IMR-90 (cell line): ENCODE results near the gene ZEB2. TPM values are rescaled to one million over a fixed set of nuclear protein-coding genes. Genes with fewer than 3 reads are reported as not detected.

Experiments used
- ATAC-seq: fragments of 200-7000 bp; cut with Tn5 transposase; 2 replicates; pipeline ENCODE4 v1.9.1; 2020; ENCODE audit warnings: low read depth, mild to moderate bottlenecking, moderate library complexity
- BruUV-seq: library from RNA; stranded (reverse); fragments of 400-500 nt; replicated peaks from 2 replicates; lab custom pipeline; 2021; lab: Mats Ljungman, UMichigan
- CTCF ChIA-PET: fragments of 300-600 bp; formaldehyde crosslinking; extraction: SDS; loops from one replicate; lab custom pipeline; 2021; ENCODE audit warnings: antibody characterized with exemption; lab: Yijun Ruan, JAX
- POLR2A ChIA-PET: fragments of 300-600 bp; sonication (Branson Sonifier 250); formaldehyde crosslinking; loops from one replicate; lab custom pipeline; 2022; ENCODE audit warnings: antibody characterized with exemption; ENCODE audit not compliant: unreplicated experiment; lab: Charles Lee
- DNase-seq: peaks from one replicate; pipeline ENCODE4 v3.0.0; 2013
- H2AFZ ChIP-seq: replicated peaks from 2 replicates; pipeline ENCODE3; 2013; ENCODE audit warnings: low read length, mild to moderate bottlenecking; ENCODE audit not compliant: poor library complexity
- H2AK5ac ChIP-seq: 2 replicates; pipeline ENCODE4 v1.6.1; 2013; ENCODE audit warnings: low read depth, low read length, inconsistent platforms
- H2AK9ac ChIP-seq: replicated peaks from 2 replicates; pipeline ENCODE3; 2013; ENCODE audit warnings: mild to moderate bottlenecking, low read depth, low read length, moderate library complexity; ENCODE audit not compliant: poor library complexity
- H2BK120ac ChIP-seq: 2 replicates; pipeline ENCODE4 v1.6.1; 2013; ENCODE audit warnings: low read depth, low read length, inconsistent platforms
- H2BK15ac ChIP-seq: 3 replicates; pipeline ENCODE4 v1.6.1; 2013; ENCODE audit warnings: low read depth, low read length, inconsistent platforms
- H2BK20ac ChIP-seq: 2 replicates; pipeline ENCODE4 v1.6.1; 2013; ENCODE audit warnings: low read depth, mild to moderate bottlenecking, inconsistent platforms, low read length, moderate library complexity
- H2BK5ac ChIP-seq: 2 replicates; pipeline ENCODE4 v1.6.1; 2013; ENCODE audit warnings: mild to moderate bottlenecking, low read depth, low read length, inconsistent platforms; ENCODE audit not compliant: poor library complexity, severe bottlenecking
- H3K14ac ChIP-seq: replicated peaks from 2 replicates; pipeline ENCODE4 v1.6.1; 2013; ENCODE audit warnings: low read depth, low read length, inconsistent platforms
- H3K18ac ChIP-seq: 2 replicates; pipeline ENCODE4 v1.6.1; 2013; ENCODE audit warnings: low read depth, low read length, control low read depth
- H3K23ac ChIP-seq: 2 replicates; pipeline ENCODE4 v1.6.1; 2013; ENCODE audit warnings: low read depth, low read length, inconsistent platforms
- H3K27ac ChIP-seq: 2 replicates; pipeline ENCODE4 v1.5.1; 2013; ENCODE audit warnings: mild to moderate bottlenecking, control low read depth, low read length; ENCODE audit not compliant: insufficient read depth
- H3K27me3 ChIP-seq: 2 replicates; pipeline ENCODE4 v1.6.1; 2013; ENCODE audit warnings: low read length; ENCODE audit not compliant: control insufficient read depth, insufficient read depth
- H3K36me3 ChIP-seq: 2 replicates; pipeline ENCODE4 v1.6.1; 2013; ENCODE audit warnings: low read length, mixed read lengths; ENCODE audit not compliant: control insufficient read depth, insufficient read depth
- H3K4ac ChIP-seq: 2 replicates; pipeline ENCODE4 v1.6.1; 2013; ENCODE audit warnings: low read depth, low read length, inconsistent platforms
- H3K4me1 ChIP-seq: 2 replicates; pipeline ENCODE4 v1.6.1; 2013; ENCODE audit warnings: low read length, mixed read lengths; ENCODE audit not compliant: control insufficient read depth, insufficient read depth
- H3K4me2 ChIP-seq: 2 replicates; pipeline ENCODE4 v1.6.1; 2013; ENCODE audit warnings: low read depth, mild to moderate bottlenecking, control low read depth, low read length, moderate library complexity
- H3K4me3 ChIP-seq: 2 replicates; pipeline ENCODE4 v1.5.1; 2013; ENCODE audit warnings: low read depth, mild to moderate bottlenecking, control low read depth, low read length, moderate library complexity; ENCODE audit not compliant: insufficient read depth
- H3K56ac ChIP-seq: 2 replicates; pipeline ENCODE4 v1.6.1; 2013; ENCODE audit warnings: low read length, inconsistent platforms; ENCODE audit not compliant: insufficient read depth; ENCODE audit errors: extremely low read depth
- H3K79me1 ChIP-seq, 2 experiments: 2 replicates each; pipeline ENCODE4 v1.6.1; 2013; ENCODE audit warnings: low read length in 2 of 2, inconsistent platforms in 1 of 2, low read depth in 1 of 2
- H3K9ac ChIP-seq: 2 replicates; pipeline ENCODE4 v1.6.1; 2013; ENCODE audit warnings: low read depth, low read length, control low read depth
- H3K9me1 ChIP-seq: 2 replicates; pipeline ENCODE4 v1.6.1; 2013; ENCODE audit warnings: low read length, inconsistent platforms; ENCODE audit not compliant: insufficient read depth
- H3K9me3 ChIP-seq: 2 replicates; pipeline ENCODE4 v1.6.1; 2013; ENCODE audit warnings: low read length; ENCODE audit not compliant: control insufficient read depth, insufficient read depth
- H4K20me1 ChIP-seq: 2 replicates; pipeline ENCODE4 v1.6.1; 2013; ENCODE audit warnings: low read length, inconsistent platforms; ENCODE audit not compliant: insufficient read depth
- H4K5ac ChIP-seq: 2 replicates; pipeline ENCODE4 v1.6.1; 2013; ENCODE audit warnings: mild to moderate bottlenecking, low read depth, low read length, control low read depth
- H4K8ac ChIP-seq, 2 experiments: 2 replicates each; pipeline ENCODE4 v1.6.1; 2013; ENCODE audit warnings: low read depth in 2 of 2, low read length in 2 of 2, control low read depth in 1 of 2, inconsistent platforms in 1 of 2
- H4K91ac ChIP-seq: 2 replicates; pipeline ENCODE4 v1.6.1; 2013; ENCODE audit warnings: low read depth, low read length, inconsistent platforms; ENCODE audit not compliant: insufficient read depth
- BHLHE40 ChIP-seq: fragments of 150-350 bp; IDR thresholded peaks from 2 replicates; pipeline ENCODE4 v1.6.1; 2016; ENCODE audit warnings: mild to moderate bottlenecking, low read depth, low read length
- CEBPB ChIP-seq: IDR thresholded peaks from 2 replicates; pipeline ENCODE4 v1.6.1; 2012; ENCODE audit warnings: low read depth, low read length, improper control_type of control experiment
- CHD1 ChIP-seq: IDR thresholded peaks from 2 replicates; pipeline ENCODE4 v1.6.1; 2012; ENCODE audit warnings: low read depth, low read length, improper control_type of control experiment
- FOS ChIP-seq: fragments of 150-350 bp; IDR thresholded peaks from 2 replicates; pipeline ENCODE4 v1.6.1; 2016; ENCODE audit warnings: low read depth, low read length
- MAFK ChIP-seq: IDR thresholded peaks from 2 replicates; pipeline ENCODE4 v1.6.1; 2012; ENCODE audit warnings: low read depth, low read length, improper control_type of control experiment
- MAZ ChIP-seq: IDR thresholded peaks from 2 replicates; pipeline ENCODE4 v1.6.1; 2012; ENCODE audit warnings: low read depth, mild to moderate bottlenecking, low read length, improper control_type of control experiment, moderate library complexity, borderline replicate concordance
- MXI1 ChIP-seq: IDR thresholded peaks from 2 replicates; pipeline ENCODE4 v1.6.1; 2012; ENCODE audit warnings: low read depth, mild to moderate bottlenecking, low read length, moderate library complexity, borderline replicate concordance
- NFE2L2 ChIP-seq: fragments of 150-350 bp; IDR thresholded peaks from 2 replicates; pipeline ENCODE4 v1.6.1; 2016; ENCODE audit warnings: low read depth, mild to moderate bottlenecking, low read length
- POLR2A ChIP-seq: IDR thresholded peaks from 2 replicates; pipeline ENCODE4 v1.6.1; 2012; ENCODE audit warnings: mild to moderate bottlenecking, low read depth, low read length
- RAD21 ChIP-seq: IDR thresholded peaks from 2 replicates; pipeline ENCODE4 v1.6.1; 2012; ENCODE audit warnings: low read length, improper control_type of control experiment
- RCOR1 ChIP-seq: IDR thresholded peaks from 2 replicates; pipeline ENCODE4 v1.6.1; 2012; ENCODE audit warnings: mild to moderate bottlenecking, low read length, improper control_type of control experiment; ENCODE audit not compliant: insufficient replicate concordance
- RFX5 ChIP-seq: IDR thresholded peaks from 2 replicates; pipeline ENCODE4 v1.8.0; 2012; ENCODE audit warnings: low read depth, mild to moderate bottlenecking, low read length, moderate library complexity
- SMC3 ChIP-seq: fragments of 150-350 bp; IDR thresholded peaks from 2 replicates; pipeline ENCODE4 v1.6.1; 2016; ENCODE audit warnings: low read depth, mild to moderate bottlenecking, antibody characterized with exemption, low read length, moderate library complexity
- USF2 ChIP-seq: fragments of 150-350 bp; IDR thresholded peaks from 2 replicates; pipeline ENCODE4 v1.6.1; 2017; ENCODE audit warnings: mild to moderate bottlenecking, antibody characterized with exemption, low read length, low read depth
- WGBS, 2 experiments: methylation state at CpG; one replicate each; pipeline versions ENCODE4 v1.1.5 to v1.1.7; 2013; ENCODE audit warnings: missing lambda C conversion rate in 2 of 2; ENCODE audit not compliant: insufficient read length in 1 of 2; ENCODE audit errors: extremely low coverage in 2 of 2; 5-methylcytosine and 5-hydroxymethylcytosine counted together
- dilution Hi-C: fragments of 300-500 bp; cut with HindIII; formaldehyde crosslinking; loops from one replicate; pipeline ENCODE4 v1.14.3; 2018; ENCODE audit warnings: low sequenced_read_pairs; ENCODE audit not compliant: unreplicated experiment
- in situ Hi-C: fragments of 300-500 bp; cut with MboI; formaldehyde crosslinking; loops from 3 replicates; pipeline ENCODE4 v1.14.3; 2019; ENCODE audit warnings: low sequenced_read_pairs, inconsistent platforms, mixed read lengths
- intact Hi-C: fragments of 100-400 bp; cut with micrococcal nuclease; formaldehyde crosslinking; loops from 2 replicates; pipeline ENCODE4 v1.10.0; 2022
- polyA plus RNA-seq, 3 experiments: library from polyadenylated mRNA; depleted of rRNA; stranded (reverse); fragments of >200 nt; gene quantifications; 2 replicates each; pipeline ENCODE4 v1.2.3, GENCODE V29; 2012; ENCODE audit warnings: low replicate concordance in 1 of 3
- total RNA-seq: library from RNA; depleted of rRNA; stranded (reverse); fragments of >200 nt; gene quantifications from 2 replicates; pipeline ENCODE4 v1.2.3, GENCODE V29; 2012
- TF ChIP-seq, protein P1 (sequence below): fragments of 150-350 bp; IDR thresholded peaks from 2 replicates; pipeline ENCODE4 v1.6.1; 2016; ENCODE audit warnings: low read depth, mild to moderate bottlenecking, low read length, moderate library complexity, borderline replicate concordance

Gene ZEB2
- total and polyA plus RNA-seq, 2 of the 4 experiments (the other 2 are of a cell fraction), result 22.4 to 50.9 TPM

DNA sequence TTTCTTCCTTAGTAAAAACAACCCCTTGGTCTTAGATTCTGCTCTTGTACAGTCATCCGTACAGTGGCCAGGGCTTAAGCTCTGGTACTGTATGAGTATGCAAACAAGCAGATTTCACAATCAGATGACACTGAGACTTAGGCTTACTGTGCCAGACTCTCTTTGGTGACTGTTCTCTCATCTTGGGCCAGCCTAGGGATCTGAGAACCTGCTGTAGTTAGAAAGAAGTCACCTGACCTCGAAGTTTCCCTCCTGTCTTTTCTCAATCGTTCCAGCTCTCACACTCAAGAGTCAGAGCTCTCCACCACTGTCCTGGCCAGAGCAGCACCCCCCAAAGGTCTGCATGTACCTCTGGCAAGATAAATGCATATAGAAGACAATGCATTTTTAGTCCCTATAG lies 63.2 kb downstream of the ZEB2 start:
- dilution Hi-C loops, result no loop called here
- H2BK5ac ChIP-seq, result no peak overlapping the region
- no peak overlapping the region for H3K9ac ChIP-seq
- POLR2A ChIA-PET, result no interaction called here
- peaks cover 9% of the 10 kb centered on the region for H3K9me1 ChIP-seq
- H3K36me3 ChIP-seq, result no peaks in the 10 kb centered on the region
- H3K4me1 ChIP-seq, result peaks cover 24% of the 10 kb centered on the region
- H2BK120ac ChIP-seq, result no peak overlapping the region
- H3K14ac ChIP-seq, result no peak overlapping the region
- no peaks in the 10 kb centered on the region for H3K9me3 ChIP-seq
- intact Hi-C loops, result loop anchor here (5.0 kb wide), 1 partner anchor 124 kb away; a partner anchor contains a TSS
- ATAC-seq (peak; percentile 81), DNase-seq (peak; percentile 97)
- H3K18ac ChIP-seq, result no peak overlapping the region
- no TSS peak for BruUV-seq
- WGBS, 2 experiments, result no CpG with 5 or more reads among the region's 3 CpGs
- H3K56ac ChIP-seq, result no peak overlapping the region
- H3K4ac ChIP-seq, result no peak overlapping the region
- in situ Hi-C loops, result no loop called here
- no peaks in the 10 kb centered on the region for H3K27me3 ChIP-seq
- no peak overlapping the region for H3K27ac ChIP-seq
- no peak overlapping the region for H2AFZ ChIP-seq
- H2AK5ac ChIP-seq, result no peak overlapping the region
- H4K91ac ChIP-seq, result 0 out of 2 replicates have a peak overlapping the region, but pooled peaks have one; percentile 0
- no peak overlapping the region for H2BK20ac ChIP-seq
- CTCF ChIA-PET, result no interaction called here
- no peak overlapping the region for H2AK9ac ChIP-seq
- no peak overlapping the region for H3K4me3 ChIP-seq
- no peak overlapping the region for H4K5ac ChIP-seq
- no peak overlapping the region for H2BK15ac ChIP-seq
- H3K79me1 ChIP-seq, result peaks cover 23 to 58% of the 10 kb centered on the region in 2 experiments
- H4K8ac ChIP-seq, result no peak overlapping the region
- TF ChIP-seq RAD21 (0 out of 2 replicates have a peak, but pooled peaks have one; percentile 16), CEBPB (peak; percentile 99), RCOR1 (peak; percentile 36), RFX5 (no peak), FOS (peak; percentile 37; the same call in 1 of the 2 replicates), BHLHE40 (peak; percentile 43; the same call in 1 of the 2 replicates), MAFK (no peak), USF2 (peak; percentile 67), MAZ (no peak), SMC3 (0 out of 2 replicates have a peak, but pooled peaks have one; percentile 8), NFE2L2 (no peak), CHD1 (no peak; the same call in 1 of the 2 replicates), POLR2A (no peak), MXI1 (no peak)
- TF ChIP-seq, protein P1, sequence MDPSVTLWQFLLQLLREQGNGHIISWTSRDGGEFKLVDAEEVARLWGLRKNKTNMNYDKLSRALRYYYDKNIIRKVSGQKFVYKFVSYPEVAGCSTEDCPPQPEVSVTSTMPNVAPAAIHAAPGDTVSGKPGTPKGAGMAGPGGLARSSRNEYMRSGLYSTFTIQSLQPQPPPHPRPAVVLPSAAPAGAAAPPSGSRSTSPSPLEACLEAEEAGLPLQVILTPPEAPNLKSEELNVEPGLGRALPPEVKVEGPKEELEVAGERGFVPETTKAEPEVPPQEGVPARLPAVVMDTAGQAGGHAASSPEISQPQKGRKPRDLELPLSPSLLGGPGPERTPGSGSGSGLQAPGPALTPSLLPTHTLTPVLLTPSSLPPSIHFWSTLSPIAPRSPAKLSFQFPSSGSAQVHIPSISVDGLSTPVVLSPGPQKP, result no peak
- no peak overlapping the region for H3K23ac ChIP-seq
- H4K20me1 ChIP-seq, result 0 out of 2 replicates have a peak, but pooled peaks cover 7% of the 10 kb centered on the region
- no peak overlapping the region for H3K4me2 ChIP-seq
